Testis (tissue), 3 donors: ENCODE data around the gene TECPR2. TPM values are rescaled to one million over a fixed set of nuclear protein-coding genes. Genes with fewer than 3 reads are reported as not detected.

Experiments
- DNase-seq: peaks from one replicate; pipeline ENCODE4 v3.0.0-alpha.2; 2019
- H3K27ac ChIP-seq, 2 donors: fragments of 200-600 bp; sonication (generic); one replicate each; pipeline ENCODE4 v1.5.1; 2019
- H3K27me3 ChIP-seq: fragments of 200-600 bp; sonication (generic); one replicate; pipeline ENCODE4 v1.5.1; 2019
- H3K36me3 ChIP-seq: fragments of 200-600 bp; sonication (generic); one replicate; pipeline ENCODE4 v1.5.1; 2017; ENCODE audit warnings: low read depth; ENCODE audit errors: missing control alignments
- H3K4me1 ChIP-seq: fragments of 200-600 bp; sonication (generic); one replicate; pipeline ENCODE4 v1.5.1; 2019
- H3K4me3 ChIP-seq, 2 donors: fragments of 200-600 bp; sonication (generic); one replicate each; pipeline ENCODE4 v1.5.1; 2017 to 2019
- H3K9me3 ChIP-seq: fragments of 200-600 bp; sonication (generic); one replicate; pipeline ENCODE4 v1.5.1; 2017
- POLR2A ChIP-seq: fragments of 450-650 bp; IDR thresholded peaks from one replicate; pipeline ENCODE4 v1.6.1; 2017; ENCODE audit warnings: antibody characterized with exemption, mild to moderate bottlenecking, moderate library complexity
- WGBS, 2 donors: methylation state at CpG; one replicate each; pipeline ENCODE4 v1.1.5; 2018; 5-methylcytosine and 5-hydroxymethylcytosine counted together
- intact Hi-C: fragments of 100-400 bp; cut with DNase I; formaldehyde crosslinking; loops from one replicate; pipeline ENCODE4 v1.15.1; 2023; ENCODE audit warnings: low total_unique reads
- polyA plus RNA-seq: library from polyadenylated mRNA; stranded (reverse); fragments of 350-450 nt; fragmentation: Illumina TruSeq; extraction: RNeasy Lipid Tissue Mini Kit (QIAGEN cat#74804); gene quantifications from one replicate; pipeline ENCODE4 v1.2.3, GENCODE V29; 2014; ENCODE audit warnings: low read depth, low replicate concordance; ENCODE audit not compliant: insufficient read depth
- total RNA-seq, 2 donors: library from RNA; depleted of rRNA; stranded (reverse); fragments of >200 nt; gene quantifications; one replicate each; pipeline ENCODE4 v1.2.3, GENCODE V29; 2016
- TF ChIP-seq, protein P1 (sequence below), 3 experiments: fragments of 450-650 bp in 2 of 3; fragments of 200-600 bp in 1 of 3; sonication (generic) in 1 of 3; IDR thresholded peaks; one replicate each; pipeline ENCODE4 v1.5.1; 2016 to 2019; ENCODE audit warnings: antibody characterized with exemption in 3 of 3, mild to moderate bottlenecking in 2 of 3, moderate library complexity in 1 of 3

TECPR2 gene
- total and polyA plus RNA-seq, 3 donors from 2014 or later = 43.4 to 65.9 (median 43.6) TPM

DNA sequence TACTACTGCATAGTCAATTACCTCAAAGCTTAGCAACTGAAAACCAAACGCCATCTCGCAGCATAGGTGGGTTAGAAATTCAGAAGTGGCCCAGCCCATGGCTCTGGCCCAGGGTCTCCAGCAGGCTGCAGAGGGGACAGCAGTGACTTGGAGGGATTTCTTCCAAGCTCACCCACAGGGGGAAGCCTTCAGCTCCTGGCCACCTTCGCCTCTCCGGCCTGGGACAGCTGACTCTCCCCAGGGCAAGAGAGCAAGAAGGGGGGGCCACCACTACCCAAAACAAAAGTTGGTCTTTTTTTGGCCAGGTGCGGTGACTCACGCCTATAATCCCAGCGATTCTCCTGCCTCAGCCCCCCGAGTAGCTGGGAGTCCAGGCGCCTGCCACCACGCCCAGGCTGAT is 179.0 kb downstream of the TECPR2 start:
- peaks cover 15% of the 10 kb centered on the region for H3K4me1 ChIP-seq
- H3K36me3 ChIP-seq = no peaks in the 10 kb centered on the region
- H3K27me3 ChIP-seq = no peaks in the 10 kb centered on the region
- TF ChIP-seq POLR2A = no peak
- TF ChIP-seq, protein P1, sequence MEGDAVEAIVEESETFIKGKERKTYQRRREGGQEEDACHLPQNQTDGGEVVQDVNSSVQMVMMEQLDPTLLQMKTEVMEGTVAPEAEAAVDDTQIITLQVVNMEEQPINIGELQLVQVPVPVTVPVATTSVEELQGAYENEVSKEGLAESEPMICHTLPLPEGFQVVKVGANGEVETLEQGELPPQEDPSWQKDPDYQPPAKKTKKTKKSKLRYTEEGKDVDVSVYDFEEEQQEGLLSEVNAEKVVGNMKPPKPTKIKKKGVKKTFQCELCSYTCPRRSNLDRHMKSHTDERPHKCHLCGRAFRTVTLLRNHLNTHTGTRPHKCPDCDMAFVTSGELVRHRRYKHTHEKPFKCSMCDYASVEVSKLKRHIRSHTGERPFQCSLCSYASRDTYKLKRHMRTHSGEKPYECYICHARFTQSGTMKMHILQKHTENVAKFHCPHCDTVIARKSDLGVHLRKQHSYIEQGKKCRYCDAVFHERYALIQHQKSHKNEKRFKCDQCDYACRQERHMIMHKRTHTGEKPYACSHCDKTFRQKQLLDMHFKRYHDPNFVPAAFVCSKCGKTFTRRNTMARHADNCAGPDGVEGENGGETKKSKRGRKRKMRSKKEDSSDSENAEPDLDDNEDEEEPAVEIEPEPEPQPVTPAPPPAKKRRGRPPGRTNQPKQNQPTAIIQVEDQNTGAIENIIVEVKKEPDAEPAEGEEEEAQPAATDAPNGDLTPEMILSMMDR (IDR thresholded peaks at IDR 0.05) = no peak
- H3K9me3 ChIP-seq = no peaks in the 10 kb centered on the region
- WGBS, 2 donors = 90 to 92% methylated on average over 10 of the region's 10 CpGs
- no peak for DNase-seq
- intact Hi-C loops = no loop called here
- H3K27ac ChIP-seq = no peak overlapping the region
- H3K4me3 ChIP-seq = no peak overlapping the region

DNA sequence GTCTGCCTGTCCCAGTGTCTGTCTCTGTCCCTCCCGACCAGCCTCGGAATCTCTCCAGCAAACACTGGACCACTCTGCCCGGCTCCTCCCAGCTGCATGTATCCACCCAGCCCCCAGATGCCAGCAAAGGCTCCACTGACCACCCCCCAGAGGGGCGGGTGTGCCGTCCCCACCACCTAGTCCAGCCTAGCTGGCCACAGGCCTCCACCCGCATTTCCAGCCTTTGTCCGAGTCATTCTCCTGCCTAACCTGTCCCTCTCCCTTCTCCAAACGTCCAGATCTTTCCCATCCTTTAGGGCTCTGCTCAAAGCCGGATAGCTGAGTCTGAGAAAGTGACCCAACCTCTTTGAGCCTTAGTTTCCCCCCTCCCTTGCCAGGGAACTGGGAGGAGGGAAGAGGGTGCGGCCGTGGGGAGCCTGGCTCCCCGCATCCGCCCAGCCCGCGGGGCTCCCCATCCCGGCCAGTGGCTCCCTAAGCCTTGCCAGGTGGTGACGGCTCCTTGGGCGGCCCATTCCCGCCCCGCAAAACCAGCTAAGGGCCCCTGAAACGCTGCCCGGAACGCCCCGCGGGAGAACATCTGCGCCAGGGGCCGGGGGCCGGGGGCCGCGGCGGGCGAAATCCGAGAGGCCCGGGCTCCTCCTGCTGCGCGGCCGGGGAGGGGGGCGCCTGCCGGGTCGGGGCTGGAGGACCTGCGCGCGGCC is 181.5 kb downstream of the TECPR2 start:
- Histone ChIP-seq H3K4me1 (peaks cover 12% of the 10 kb centered on the region), H3K4me3 (peak overlapping the region; percentile 38 to 42), H3K27ac (peak overlapping the region; percentile 16 to 61), H3K9me3 (no peaks in the 10 kb centered on the region), H3K27me3 (no peaks in the 10 kb centered on the region), H3K36me3 (no peaks in the 10 kb centered on the region)
- intact Hi-C loops = no loop called here
- TF ChIP-seq, protein P1 (IDR thresholded peaks at IDR 0.05) = no peak
- no peak for TF ChIP-seq POLR2A
- DNase-seq = no peak
- WGBS, 2 donors = 18 to 33% methylated on average over 9 to 42 of the region's 43 CpGs

DNA sequence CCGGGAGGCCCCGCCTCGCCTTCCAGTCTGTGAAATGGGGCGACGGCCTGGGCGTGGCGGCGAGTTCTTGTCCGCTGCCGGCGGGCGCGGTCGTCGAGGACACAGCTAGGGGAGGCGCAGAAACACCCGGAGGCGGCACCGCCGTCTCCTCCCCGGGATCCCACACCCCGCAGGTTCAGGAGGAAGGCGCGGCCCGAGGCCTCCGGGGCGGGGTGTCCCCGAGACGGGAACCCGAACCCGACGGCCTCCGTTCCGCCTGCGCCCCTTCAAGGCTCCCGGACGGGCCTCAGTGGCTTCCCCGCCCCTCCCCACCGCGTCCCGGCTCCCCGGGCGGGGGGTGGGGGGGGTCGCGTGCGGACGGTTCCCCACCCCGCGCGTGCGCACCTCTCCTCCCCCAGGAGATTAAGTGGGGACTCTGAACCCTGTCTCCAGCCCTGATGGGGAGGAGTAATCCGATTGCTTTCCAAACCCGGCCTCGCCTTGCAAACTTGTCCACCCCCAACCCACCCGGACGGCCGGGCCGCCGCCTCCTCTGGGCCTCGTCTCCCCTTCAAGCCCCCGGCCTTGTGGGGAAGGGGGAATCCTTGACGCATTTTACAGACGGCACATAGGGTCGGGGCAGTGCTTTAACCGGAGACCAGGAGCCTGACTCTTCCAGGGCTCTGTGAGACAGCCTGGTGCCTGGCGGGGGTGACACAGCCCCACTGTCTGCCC is 182.2 kb downstream of the TECPR2 start:
- DNase-seq = no peak
- TF ChIP-seq, protein P1 (IDR thresholded peaks at IDR 0.05) = no peak
- no peak for TF ChIP-seq POLR2A
- peaks cover 7% of the 10 kb centered on the region for H3K4me1 ChIP-seq
- 10 to 29% methylated on average over 2 to 31 of the region's 66 CpGs for WGBS, 2 donors
- intact Hi-C loops = no loop called here
- no peaks in the 10 kb centered on the region for H3K27me3 ChIP-seq
- H3K36me3 ChIP-seq = no peaks in the 10 kb centered on the region
- H3K27ac ChIP-seq = peak overlapping the region; percentile 22 to 61
- H3K9me3 ChIP-seq = no peaks in the 10 kb centered on the region
- peak overlapping the region; percentile 38 to 42 for H3K4me3 ChIP-seq

DNA sequence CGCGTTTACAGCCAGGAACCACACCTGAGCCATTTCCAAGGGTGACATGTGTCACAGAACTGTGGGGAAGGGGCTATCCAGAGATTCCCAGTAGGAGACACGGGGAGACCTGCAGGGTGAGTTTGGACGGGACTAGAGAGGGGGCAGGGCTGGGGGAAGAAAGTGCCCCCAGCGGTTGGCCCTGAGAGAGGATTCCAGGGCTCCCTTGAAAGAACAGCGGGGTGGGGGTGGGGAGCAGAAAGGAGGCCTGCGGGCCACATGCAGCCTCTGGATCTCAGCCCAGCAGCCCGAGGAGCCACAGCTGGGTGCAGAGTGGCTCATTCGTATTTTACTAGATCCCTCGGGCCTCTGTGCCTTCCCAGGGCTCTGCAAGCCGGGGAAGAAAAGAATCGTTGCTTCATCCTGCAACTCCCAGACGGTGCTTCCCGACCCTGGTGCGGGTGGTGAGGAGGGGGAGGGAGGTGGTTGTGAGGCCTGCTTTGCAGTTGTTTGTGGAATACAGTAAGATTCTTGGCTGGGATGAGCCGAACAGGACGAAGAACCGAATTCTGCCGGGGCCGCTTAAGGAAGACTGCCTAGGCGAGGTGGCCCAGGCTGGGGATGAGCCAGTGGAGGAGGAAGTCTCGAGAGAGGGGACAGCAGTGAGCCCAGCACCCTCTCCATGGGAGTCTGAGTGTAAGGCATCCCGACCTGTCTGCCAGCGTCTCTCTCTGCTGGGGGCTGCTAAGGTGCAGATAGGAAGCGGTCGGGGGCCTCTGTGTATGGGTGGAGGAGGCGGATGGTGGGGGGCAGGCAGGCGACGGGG is 182.9 kb downstream of the TECPR2 start:
- DNase-seq = peak; percentile 42
- WGBS, 2 donors = 35 to 44% methylated on average over 18 to 29 of the region's 29 CpGs
- TF ChIP-seq POLR2A = no peak
- TF ChIP-seq, protein P1 (IDR thresholded peaks at IDR 0.05) = no peak
- H3K9me3 ChIP-seq = no peaks in the 10 kb centered on the region
- H3K4me3 ChIP-seq = peak overlapping the region; percentile 38 to 42
- no peaks in the 10 kb centered on the region for H3K36me3 ChIP-seq
- intact Hi-C loops = no loop called here
- H3K4me1 ChIP-seq = no peaks in the 10 kb centered on the region
- H3K27ac ChIP-seq = peak overlapping the region; percentile 22 to 61
- no peaks in the 10 kb centered on the region for H3K27me3 ChIP-seq
